Vagina (tissue), 2 donors: ENCODE results near the gene C1QL1.

Source experiments
- CTCF ChIP-seq, 3 experiments: fragments of 450-650 bp in 2 of 3; fragments of 200-600 bp in 1 of 3; sonication (generic) in 1 of 3; IDR thresholded peaks; one replicate each; pipeline ENCODE4 v1.5.1; 2017 to 2019; ENCODE audit warnings: antibody characterized with exemption in 3 of 3, mild to moderate bottlenecking in 2 of 3, moderate library complexity in 2 of 3
- POLR2A ChIP-seq, 2 donors: fragments of 450-650 bp; IDR thresholded peaks; one replicate each; pipeline ENCODE4 v1.6.1; 2017; ENCODE audit warnings: antibody characterized with exemption in 2 of 2, mild to moderate bottlenecking in 2 of 2, moderate library complexity in 2 of 2

GRCh38 chr17:44927696-44928095 lies 40.4 kb downstream of the C1QL1 start:
- TF ChIP-seq POLR2A (IDR thresholded peaks at IDR 0.05) (no peak), CTCF (IDR thresholded peaks at IDR 0.05) (no peak)
